B cell (primary cell): ENCODE measurements around the gene PDE3B. TPM values are rescaled to one million over a fixed set of nuclear protein-coding genes. Genes with fewer than 3 reads are reported as not detected.
A peak's percentile ranks its signal among the peaks of the same experiment; 100 is the strongest.

ENCODE experiments used
- ATAC-seq: fragments of 200-7000 bp; cut with Tn5 transposase; one replicate; pipeline ENCODE4 v1.10.0; 2021; ENCODE audit warnings: low read depth, mild to moderate bottlenecking, moderate number of reproducible peaks, moderate library complexity
- CTCF ChIA-PET: fragments of 350-600 bp; sonication (Branson Sonifier 250); formaldehyde crosslinking; loops from one replicate; lab custom pipeline; 2021; ENCODE audit warnings: antibody characterized with exemption, inconsistent platforms; lab: Charles Lee
- POLR2A ChIA-PET: fragments of 350-600 bp; sonication (Branson Sonifier 250); formaldehyde crosslinking; loops from one replicate; lab custom pipeline; 2021; ENCODE audit warnings: antibody characterized with exemption; lab: Charles Lee
- DNase-seq: peaks from one replicate; pipeline ENCODE4 v3.0.0; 2013
- H2AFZ ChIP-seq: 2 replicates; pipeline ENCODE4 v1.6.1; 2012; ENCODE audit warnings: mild to moderate bottlenecking, low read depth, low read length; ENCODE audit not compliant: insufficient read depth, poor library complexity, severe bottlenecking
- H3K27ac ChIP-seq, 2 donors: 1 replicate in 1 of 2; 2 replicates in 1 of 2; pipeline ENCODE4 v1.5.1; 2012 to 2013; ENCODE audit warnings: low read length in 2 of 2, mild to moderate bottlenecking in 2 of 2, moderate library complexity in 1 of 2
- H3K27me3 ChIP-seq, 4 experiments: fragments of 200-600 bp in 1 of 4; sonication (generic) in 1 of 4; replicated peaks in 1 of 4; 1 replicate in 2 of 4; 2 replicates in 2 of 4; pipeline versions ENCODE4 v1.6.1 to v1.7.0; 2013 to 2016; ENCODE audit warnings: low read length in 3 of 4, mild to moderate bottlenecking in 2 of 4, mixed read lengths in 1 of 4, moderate library complexity in 1 of 4; ENCODE audit not compliant: insufficient read depth in 4 of 4, control insufficient read depth in 3 of 4; ENCODE audit errors: control extremely low read depth in 1 of 4
- H3K36me3 ChIP-seq, 2 experiments: replicated peaks in 1 of 2; 1 replicate in 1 of 2; 2 replicates in 1 of 2; pipeline versions ENCODE4 v1.6.1 to v1.7.1; 2013; ENCODE audit warnings: low read length in 1 of 2; ENCODE audit not compliant: insufficient read depth in 2 of 2, control insufficient read depth in 1 of 2; ENCODE audit errors: control extremely low read depth in 1 of 2, extremely low read depth in 1 of 2
- H3K4me1 ChIP-seq, 2 donors: fragments of 200-600 bp in 1 of 2; sonication (generic) in 1 of 2; 1 replicate in 1 of 2; 2 replicates in 1 of 2; pipeline versions ENCODE4 v1.5.1 to v1.6.1; 2013 to 2017; ENCODE audit warnings: low read length in 2 of 2; ENCODE audit not compliant: control insufficient read depth in 2 of 2, insufficient read depth in 2 of 2
- H3K4me2 ChIP-seq: replicated peaks from 2 replicates; pipeline ENCODE3; 2012; ENCODE audit warnings: mild to moderate bottlenecking, low read depth, low read length; ENCODE audit not compliant: poor library complexity, severe bottlenecking
- H3K4me3 ChIP-seq, 5 experiments: fragments of 200-600 bp in 1 of 5; sonication (generic) in 1 of 5; 1 replicate in 3 of 5; 2 replicates in 2 of 5; pipeline versions ENCODE4 v1.5.1 to v1.7.0; 2011 to 2016; ENCODE audit warnings: low read length in 4 of 5, mild to moderate bottlenecking in 4 of 5, low read depth in 2 of 5, control low read depth in 1 of 5, moderate library complexity in 1 of 5; ENCODE audit not compliant: insufficient read depth in 1 of 5; ENCODE audit errors: control extremely low read depth in 1 of 5, extremely low read depth in 1 of 5
- H3K79me2 ChIP-seq: fragments of 200-600 bp; sonication (generic); one replicate; pipeline ENCODE4 v1.6.0; 2016; ENCODE audit warnings: low read length; ENCODE audit not compliant: control insufficient read depth, insufficient read depth
- H3K9ac ChIP-seq: fragments of 200-600 bp; sonication (generic); 2 replicates; pipeline ENCODE4 v1.6.1; 2017; ENCODE audit warnings: mild to moderate bottlenecking, low read length, moderate library complexity
- H3K9me3 ChIP-seq, 3 donors: one replicate each; pipeline versions ENCODE4 v1.6.1 to v1.7.1; 2013; ENCODE audit warnings: low read length in 2 of 3; ENCODE audit not compliant: control insufficient read depth in 2 of 3, insufficient read depth in 1 of 3; ENCODE audit errors: control extremely low read depth in 1 of 3
- H4K20me1 ChIP-seq: 2 replicates; pipeline ENCODE4 v1.6.0; 2012; ENCODE audit warnings: mild to moderate bottlenecking, low read length; ENCODE audit not compliant: insufficient read depth, control insufficient read depth, poor library complexity, severe bottlenecking
- H3K27ac Mint-ChIP-seq: one replicate; pipeline ENCODE4 v1.8.0; 2021; ENCODE audit warnings: mixed read lengths
- H3K27me3 Mint-ChIP-seq: one replicate; pipeline ENCODE4 v1.8.0; 2021; ENCODE audit warnings: mixed read lengths
- H3K4me1 Mint-ChIP-seq: one replicate; pipeline ENCODE4 v1.8.0; 2021; ENCODE audit warnings: mixed read lengths
- H3K4me3 Mint-ChIP-seq: one replicate; pipeline ENCODE4 v1.8.0; 2021; ENCODE audit warnings: mixed read lengths
- H3K9me3 Mint-ChIP-seq: one replicate; pipeline ENCODE4 v1.8.0; 2022; ENCODE audit warnings: mixed read lengths; ENCODE audit not compliant: insufficient read depth
- EZH2 ChIP-seq: IDR thresholded peaks from 2 replicates; pipeline ENCODE4 v1.6.1; 2012; ENCODE audit warnings: borderline replicate concordance, low read depth, mild to moderate bottlenecking, moderate library complexity, low read length; ENCODE audit not compliant: insufficient read depth, poor library complexity, severe bottlenecking
- WGBS: methylation state at CpG from one replicate; pipeline ENCODE4 v1.1.5; 2013; ENCODE audit warnings: missing lambda C conversion rate; ENCODE audit not compliant: insufficient coverage; 5-methylcytosine and 5-hydroxymethylcytosine counted together
- intact Hi-C: fragments of 100-400 bp; cut with micrococcal nuclease; formaldehyde crosslinking; loops from one replicate; pipeline ENCODE4 v1.10.0; 2022
- polyA plus RNA-seq: library from polyadenylated mRNA; depleted of rRNA; stranded (reverse); fragments of >200 nt; gene quantifications from 2 replicates; pipeline ENCODE4 v1.2.3, GENCODE V29; 2012
- total RNA-seq, 2 donors: library from RNA; stranded (reverse); fragments of 120-200 nt in 1 of 2; gene quantifications; 1 replicate in 1 of 2; 2 replicates in 1 of 2; pipeline versions ENCODE4 v1.2.3 to v1.2.4, GENCODE V29; 2013 to 2022
- TF ChIP-seq, protein P1 (sequence below): fragments of 200-600 bp; IDR thresholded peaks from one replicate; pipeline ENCODE4 v1.8.0; 2022; ENCODE audit warnings: antibody characterized with exemption, mild to moderate bottlenecking

Gene PDE3B
- total and polyA plus RNA-seq, 2 donors (not counting 1 experiment from before 2014, with no cell fraction given) = 1.0 to 60.7 TPM

- Mint-ChIP-seq H3K9me3 (no peaks in the 10 kb centered on the region), H3K4me1 (peaks cover 45% of the 10 kb centered on the region), H3K27ac (peak overlapping the region; percentile 70), H3K27me3 (peaks cover 2% of the 10 kb centered on the region), H3K4me3 (no peak overlapping the region)
- 39% methylated on average over 11 of the region's 13 CpGs for WGBS
- no peak overlapping the region for H3K9ac ChIP-seq
- ATAC-seq = peak; percentile 37
- peaks cover 32 to 44% of the 10 kb centered on the region in 2 donors for H3K4me1 ChIP-seq
- ChIA-PET CTCF (interaction anchor here (0.6 to 8.6 kb wide), 102 partner anchors 7 to 1135 kb away, joined by 3 to 214 read pairs (median 4); partner anchors contain the start of genes CALCB, COPB1, CYP2R1 and INSC), POLR2A (interaction anchor here (0.6 to 4.0 kb wide), 5 partner anchors 16 to 407 kb away, joined by 3 to 29 read pairs (median 4); partner anchors contain the start of gene CYP2R1)
- peak; percentile 85 for DNase-seq
- H3K4me3 ChIP-seq = no peak overlapping the region
- no peaks in the 10 kb centered on the region for H3K79me2 ChIP-seq
- H3K27ac ChIP-seq = no peak overlapping the region
- H3K36me3 ChIP-seq = no peaks in the 10 kb centered on the region
- no peaks in the 10 kb centered on the region for H4K20me1 ChIP-seq
- intact Hi-C loops = loop anchor here (1.0 to 5.0 kb wide), 9 partner anchors 99 to 1240 kb away; partner anchors contain the start of gene FAR1
- TF ChIP-seq, protein P1, sequence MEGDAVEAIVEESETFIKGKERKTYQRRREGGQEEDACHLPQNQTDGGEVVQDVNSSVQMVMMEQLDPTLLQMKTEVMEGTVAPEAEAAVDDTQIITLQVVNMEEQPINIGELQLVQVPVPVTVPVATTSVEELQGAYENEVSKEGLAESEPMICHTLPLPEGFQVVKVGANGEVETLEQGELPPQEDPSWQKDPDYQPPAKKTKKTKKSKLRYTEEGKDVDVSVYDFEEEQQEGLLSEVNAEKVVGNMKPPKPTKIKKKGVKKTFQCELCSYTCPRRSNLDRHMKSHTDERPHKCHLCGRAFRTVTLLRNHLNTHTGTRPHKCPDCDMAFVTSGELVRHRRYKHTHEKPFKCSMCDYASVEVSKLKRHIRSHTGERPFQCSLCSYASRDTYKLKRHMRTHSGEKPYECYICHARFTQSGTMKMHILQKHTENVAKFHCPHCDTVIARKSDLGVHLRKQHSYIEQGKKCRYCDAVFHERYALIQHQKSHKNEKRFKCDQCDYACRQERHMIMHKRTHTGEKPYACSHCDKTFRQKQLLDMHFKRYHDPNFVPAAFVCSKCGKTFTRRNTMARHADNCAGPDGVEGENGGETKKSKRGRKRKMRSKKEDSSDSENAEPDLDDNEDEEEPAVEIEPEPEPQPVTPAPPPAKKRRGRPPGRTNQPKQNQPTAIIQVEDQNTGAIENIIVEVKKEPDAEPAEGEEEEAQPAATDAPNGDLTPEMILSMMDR = peak; percentile 81
- TF ChIP-seq EZH2 = no peak
- no peak overlapping the region for H2AFZ ChIP-seq
- peaks cover 0 to 4% (median 0%) of the 10 kb centered on the region in 4 experiments for H3K27me3 ChIP-seq
- H3K9me3 ChIP-seq = peaks cover 0 to 6% (median 0%) of the 10 kb centered on the region in 3 donors
- H3K4me2 ChIP-seq = peak overlapping the region; percentile 30
These were observed 264.0 kb downstream of the PDE3B start for GRCh38 chr11:14907411-14908213.
